GM21360 (cell line): Measurements from ENCODE around the gene UBE2A.

ENCODE experiments used
- ATAC-seq: cut with Tn5 transposase; IDR thresholded peaks from one replicate; pipeline ENCODE4 v1.9.1; 2021; ENCODE audit warnings: mild to moderate bottlenecking, moderate library complexity; ENCODE audit not compliant: unreplicated experiment

Gene UBE2A

GRCh38 chrX:119606280-119607017 is 32.1 kb downstream of the UBE2A start, which contains the start of gene NKRF:
Gene NKRF (minus strand): TSS chrX:119606424.
- ATAC-seq = peak; percentile 69

- ATAC-seq = no peak
Observed at GRCh38 chrX:119607018-119607389, 32.6 kb downstream of the UBE2A start.

DNA sequence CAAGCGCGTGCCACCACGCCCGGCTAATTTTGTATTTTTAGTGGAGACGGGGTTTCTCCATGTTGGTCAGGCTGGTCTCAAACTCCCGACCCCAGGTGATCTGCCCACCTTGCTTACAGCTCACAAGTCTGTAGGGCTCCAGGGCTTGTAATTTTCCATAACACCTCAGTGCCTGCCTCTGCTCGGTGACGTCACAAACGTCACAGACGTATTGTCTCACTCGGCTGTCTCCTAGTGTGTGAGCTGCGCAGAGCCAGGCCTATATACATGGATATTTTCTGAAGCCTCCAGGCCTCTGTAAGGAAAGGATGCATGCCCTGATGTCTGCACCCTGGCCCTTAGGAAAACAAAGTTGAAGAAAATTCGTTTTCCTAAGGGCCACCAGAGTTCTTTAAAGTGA is 40.4 kb downstream of the UBE2A start:
- no peak for ATAC-seq

GRCh38 chrX:119617517-119618164 is 43.3 kb downstream of the UBE2A start:
- ATAC-seq = peak; percentile 56

DNA sequence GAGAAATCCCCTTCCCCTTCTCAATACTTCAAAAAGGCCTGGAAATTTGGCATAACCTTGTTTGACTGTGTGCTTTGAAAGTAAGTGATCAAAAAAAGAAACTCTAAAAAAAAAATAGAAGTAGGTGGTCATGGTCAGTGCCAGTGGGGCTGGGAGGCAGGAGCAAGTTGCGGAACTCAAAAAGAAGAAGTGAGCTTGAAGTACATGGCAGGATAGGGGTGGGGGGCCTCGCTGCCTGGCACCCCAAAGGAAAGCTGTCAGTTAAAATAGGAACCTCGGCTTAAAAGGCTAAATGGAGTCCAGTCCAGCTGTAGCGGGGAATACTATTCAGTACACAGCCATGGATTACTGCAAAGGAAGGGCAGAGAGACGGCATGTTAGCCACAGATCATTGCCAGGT is 44.1 kb downstream of the UBE2A start:
- ATAC-seq = no peak

GRCh38 chrX:119622356-119623232 is 48.2 kb downstream of the UBE2A start:
- no peak for ATAC-seq

- ATAC-seq = no peak
Observed at GRCh38 chrX:119624417-119624816, 50.1 kb downstream of the UBE2A start.

DNA sequence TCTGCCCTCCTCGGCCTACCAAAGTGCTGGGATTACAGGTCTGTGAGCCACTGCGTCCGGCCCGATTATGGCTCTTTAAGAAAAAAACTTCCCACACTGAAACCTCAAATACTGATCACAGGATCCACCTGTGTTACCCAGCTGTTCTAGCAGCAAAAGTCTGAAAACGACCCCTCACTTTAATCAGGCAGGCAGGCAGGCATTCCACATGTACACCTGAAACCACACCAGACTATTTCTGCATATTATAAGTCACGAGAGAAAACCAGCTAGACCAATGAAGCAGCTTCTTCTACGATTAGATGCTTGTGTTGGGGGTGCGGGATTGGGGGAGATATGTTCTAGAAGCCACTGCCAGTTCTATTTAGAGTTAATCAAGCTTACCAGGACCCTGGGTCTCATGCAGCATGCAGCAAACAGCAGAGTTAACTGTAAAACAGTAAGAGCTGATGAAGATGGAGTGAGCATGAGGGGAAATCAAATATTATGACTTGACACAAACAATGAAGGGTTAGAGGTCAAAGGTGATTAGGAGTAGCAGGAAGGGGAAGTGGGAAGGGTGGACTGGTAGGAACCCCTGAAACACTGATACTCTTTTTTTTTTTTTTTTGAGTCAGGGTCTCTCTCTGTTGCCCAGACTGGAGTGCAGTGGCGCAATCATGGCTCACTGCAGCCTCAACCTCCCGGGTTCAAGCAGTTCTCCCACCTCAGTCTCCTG is 50.7 kb downstream of the UBE2A start:
- ATAC-seq = no peak

GRCh38 chrX:119625843-119626242 is 51.5 kb downstream of the UBE2A start:
- ATAC-seq = no peak
